K562 (cell line): ENCODE measurements around the gene MOB1A. TPM values are rescaled to one million over a fixed set of nuclear protein-coding genes. Genes with fewer than 3 reads are reported as not detected.

Experiments
- ATAC-seq: fragments of 200-7000 bp; cut with Tn5 transposase; 3 replicates; pipeline ENCODE4 v1.9.1; 2020; ENCODE audit warnings: moderate library complexity
- BruUV-seq: library from RNA; stranded (reverse); fragments of 400-500 nt; replicated peaks from 2 replicates; lab custom pipeline; 2021; lab: Mats Ljungman, UMichigan
- CTCF ChIA-PET: fragments of 300-600 bp; formaldehyde crosslinking; extraction: SDS; loops from one replicate; lab custom pipeline; 2021; ENCODE audit warnings: low intra/inter-chr PET ratio; lab: Yijun Ruan, JAX
- POLR2A ChIA-PET: fragments of 300-600, 350-650 bp; sonication (Branson Sonifier 250); formaldehyde crosslinking; extraction: SDS; loops from one replicate; lab custom pipeline; 2021; ENCODE audit warnings: antibody characterized with exemption, inconsistent platforms; lab: Yijun Ruan, JAX
- DNase-seq, 4 experiments: peaks; one replicate each; pipeline versions ENCODE4 v3.0.0 to v3.0.0-alpha.2; 2011 to 2018; ENCODE audit warnings: low spot score in 3 of 4, mixed read lengths in 3 of 4; ENCODE audit errors: extremely low read depth in 1 of 4
- FAIRE-seq: peaks from 2 replicates; lab custom pipeline; 2011; peaks lifted over from hg19 to GRCh38; lab: Jason Lieb, UNC
- H2AFZ ChIP-seq: 2 replicates; pipeline ENCODE4 v1.6.0; 2011; ENCODE audit warnings: low read depth, low read length, control low read depth, inconsistent platforms
- H3K27ac ChIP-seq: fragments of 200-600 bp; 3 replicates; pipeline ENCODE4 v1.8.0; 2011; ENCODE audit warnings: low read depth, mild to moderate bottlenecking, control low read depth, inconsistent platforms, low read length, moderate library complexity, mixed read lengths; ENCODE audit errors: extremely low read depth
- H3K27me3 ChIP-seq, 2 experiments: fragments of 300-600 bp in 1 of 2; 2 replicates in 1 of 2; 3 replicates in 1 of 2; pipeline versions ENCODE4 v1.6.0 to v1.8.0; 2011; ENCODE audit warnings: inconsistent platforms in 2 of 2, low read length in 2 of 2, mild to moderate bottlenecking in 1 of 2, mixed read lengths in 1 of 2, moderate library complexity in 1 of 2; ENCODE audit not compliant: control insufficient read depth in 2 of 2, insufficient read depth in 2 of 2
- H3K36me3 ChIP-seq: fragments of 300-600 bp; 3 replicates; pipeline ENCODE4 v1.8.0; 2011; ENCODE audit warnings: mild to moderate bottlenecking, low read length, inconsistent platforms; ENCODE audit not compliant: control insufficient read depth, insufficient read depth
- H3K4me1 ChIP-seq, 2 experiments: fragments of 200-600 bp in 1 of 2; replicated peaks in 1 of 2; 2 replicates in 1 of 2; 3 replicates in 1 of 2; pipeline versions ENCODE4 v1.5.1 to v1.8.0; 2011; ENCODE audit warnings: inconsistent platforms in 2 of 2, low read length in 2 of 2, mild to moderate bottlenecking in 1 of 2, mixed read lengths in 1 of 2, moderate library complexity in 1 of 2; ENCODE audit not compliant: control insufficient read depth in 2 of 2, insufficient read depth in 2 of 2
- H3K4me2 ChIP-seq: 2 replicates; pipeline ENCODE4 v1.6.1; 2011; ENCODE audit warnings: low read length, control low read depth, inconsistent platforms, mixed read lengths; ENCODE audit not compliant: insufficient read depth
- H3K4me3 ChIP-seq: fragments of 200-600 bp; sonication (generic), shearing (Covaris generic); 2 replicates; pipeline ENCODE4 v1.5.1; 2016; ENCODE audit warnings: control low read depth, inconsistent platforms
- H3K79me2 ChIP-seq: fragments of 200-600 bp; 3 replicates; pipeline ENCODE4 v1.8.0; 2011; ENCODE audit warnings: low read length, inconsistent platforms; ENCODE audit not compliant: control insufficient read depth, insufficient read depth
- H3K9ac ChIP-seq, 2 experiments: 2 replicates each; pipeline versions ENCODE4 v1.6.0 to v1.6.1; 2011; ENCODE audit warnings: low read depth in 2 of 2, low read length in 2 of 2, control low read depth in 1 of 2, inconsistent platforms in 1 of 2, mild to moderate bottlenecking in 1 of 2, mixed read lengths in 1 of 2; ENCODE audit not compliant: insufficient read depth in 1 of 2
- H3K9me1 ChIP-seq: one replicate; pipeline ENCODE4 v1.6.0; 2011; ENCODE audit warnings: inconsistent platforms, mild to moderate bottlenecking, low read length, moderate library complexity; ENCODE audit not compliant: control insufficient read depth, insufficient read depth
- H3K9me3 ChIP-seq: replicated peaks from 2 replicates; pipeline ENCODE4 v1.5.1; 2011; ENCODE audit warnings: low read depth, low read length, inconsistent platforms; ENCODE audit not compliant: control insufficient read depth, insufficient read depth
- H4K20me1 ChIP-seq: replicated peaks from 2 replicates; pipeline ENCODE4 v1.6.1; 2011; ENCODE audit warnings: low read length, inconsistent platforms, mixed read lengths; ENCODE audit not compliant: control insufficient read depth, insufficient read depth
- IRF2 ChIP-seq: sonication (generic); formaldehyde crosslinking; IDR thresholded peaks from 2 replicates; pipeline ENCODE4 v1.8.1; 2022; ENCODE audit warnings: mild to moderate bottlenecking, missing genetic modification reagents
- POLR2A ChIP-seq: fragments of 450-650 bp; conservative IDR thresholded peaks from 2 replicates; pipeline ENCODE4 v1.6.1; 2016
- POLR2G ChIP-seq: fragments of 200-400 bp; formaldehyde crosslinking; IDR thresholded peaks from 2 replicates; pipeline ENCODE4 v1.6.1; 2017; ENCODE audit warnings: low read depth, mild to moderate bottlenecking, antibody characterized with exemption, low read length, moderate library complexity
- RBM22 ChIP-seq: fragments of 200-400 bp; formaldehyde crosslinking; IDR thresholded peaks from 2 replicates; pipeline ENCODE4 v1.6.1; 2018; ENCODE audit warnings: low read length, low read depth; ENCODE audit not compliant: poor library complexity, severe bottlenecking
- RNF2 ChIP-seq: sonication (generic); IDR thresholded peaks from 2 replicates; pipeline ENCODE4 v1.6.1; 2016
- ZNF699 ChIP-seq: fragments of 250-450 bp; sonication (Bioruptor Pico); IDR thresholded peaks from 2 replicates; pipeline ENCODE4 v1.8.0; 2021; ENCODE audit warnings: mild to moderate bottlenecking, moderate library complexity; ENCODE audit not compliant: insufficient replicate concordance
- WGBS: fragments of 100-300 bp; shearing (Covaris generic); methylation state at CpG from one replicate; pipeline ENCODE4 v1.1.6; 2016; ENCODE audit warnings: low coverage, mixed read lengths; ENCODE audit not compliant: insufficient coverage; ENCODE audit errors: missing lambda C conversion rate; 5-methylcytosine and 5-hydroxymethylcytosine counted together
- in situ Hi-C: fragments of 300-500 bp; cut with MboI; formaldehyde crosslinking; loops from 4 replicates; pipeline ENCODE4 v1.15.0; 2018; ENCODE audit warnings: inconsistent platforms, mixed read lengths
- intact Hi-C: fragments of 100-400 bp; cut with micrococcal nuclease; formaldehyde crosslinking; loops from 2 replicates; pipeline ENCODE4 v1.14.2; 2022
- polyA plus RNA-seq, 8 experiments: library from polyadenylated mRNA; depleted of rRNA in 4 of 8; stranded (reverse) in 5 of 8; unstranded in 3 of 8; fragments of >200 nt; fragmentation: Nextera tagmentation in 2 of 8; fragmentation: Illumina TruSeq in 1 of 8; extraction: Ambion mirVana in 2 of 8; extraction: Trizol in 1 of 8; gene quantifications; 2 replicates each; pipeline versions ENCODE4 v1.2.1 to v1.2.3, GENCODE V29; 2011 to 2014; ENCODE audit warnings: inconsistent platforms in 1 of 8, missing spikeins in 1 of 8
- total RNA-seq, 7 experiments: library from RNA; depleted of rRNA in 6 of 7; stranded (reverse); fragments of >200 nt in 6 of 7; fragmentation: Illumina TruSeq in 2 of 7; extraction: Trizol in 2 of 7; gene quantifications; 2 replicates each; pipeline versions ENCODE4 v1.2.1 to v1.2.3, GENCODE V29; 2011 to 2021; ENCODE audit warnings: low replicate concordance in 1 of 7

MOB1A gene
- total and polyA plus RNA-seq, 9 of the 15 experiments (the other 6 are each of a cell fraction or from before 2014, with no cell fraction given): 24.8 to 100 (median 60.2) TPM

DNA sequence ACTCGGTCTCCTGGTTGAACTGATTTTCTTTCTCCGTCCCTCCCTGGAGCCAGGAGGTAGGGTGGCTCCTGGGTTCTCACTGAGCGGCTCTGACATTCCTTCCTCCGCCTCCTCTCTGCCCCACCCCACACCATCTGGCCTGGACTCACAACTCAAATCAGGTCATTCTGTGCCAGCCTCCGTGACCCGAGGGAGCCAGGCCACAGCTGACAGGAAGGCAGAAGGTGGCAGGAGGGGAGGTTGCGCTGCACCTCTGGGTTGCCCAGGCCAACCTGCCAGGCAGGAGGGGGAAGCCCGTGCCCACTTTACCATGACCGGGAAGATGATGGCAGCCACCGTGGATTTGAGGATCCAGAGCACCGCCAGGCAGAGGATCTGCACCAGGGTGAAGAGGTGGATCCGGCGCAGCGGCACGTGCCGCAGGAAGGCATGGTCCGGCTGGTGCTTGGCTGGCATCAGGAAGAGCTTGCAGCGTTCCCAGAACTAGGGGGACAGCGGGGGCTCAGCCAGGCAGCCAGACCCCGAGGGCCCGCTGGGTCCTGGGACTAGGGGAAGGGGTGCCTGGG, 48.1 kb upstream of the MOB1A start:
- Histone ChIP-seq H3K9me1 (no peaks in the 10 kb centered on the region), H3K4me1 (peaks cover 10 to 14% of the 10 kb centered on the region in 2 experiments), H3K27me3 (no peaks in the 10 kb centered on the region), H3K9ac (peak overlapping the region in 1 of 2 experiments; percentile 72; a peak in 2 of 4 replicates), H3K9me3 (no peaks in the 10 kb centered on the region), H2AFZ (no peak overlapping the region), H4K20me1 (no peaks in the 10 kb centered on the region), H3K36me3 (no peaks in the 10 kb centered on the region), H3K4me2 (no peak overlapping the region), H3K4me3 (no peak overlapping the region), H3K27ac (no peak overlapping the region), H3K79me2 (no peaks in the 10 kb centered on the region)
- ChIA-PET CTCF (no interaction called here), POLR2A (interaction anchor here (0.6 to 1.5 kb wide), 5 partner anchors 10 to 328 kb away, joined by 3 to 6 read pairs (median 3); no protein-coding TSS in a partner anchor)
- no peak for ATAC-seq
- intact Hi-C loops: no loop called here
- no peak for FAIRE-seq
- in situ Hi-C loops: no loop called here
- BruUV-seq: no TSS peak
- TF ChIP-seq RNF2 (no peak), POLR2A (no peak), POLR2G (peak; percentile 62; the same call in 1 of the 2 replicates), IRF2 (no peak), ZNF699 (CRISPR knock-in tag) (no peak), RBM22 (peak; percentile 46)
- no peak for DNase-seq
- WGBS: 57% methylated on average over 19 of the region's 21 CpGs
